Measurements from ENCODE around the gene RUFY1. TPM values are rescaled to one million over a fixed set of nuclear protein-coding genes. Genes with fewer than 3 reads are reported as not detected.
"Not testable (repeated sequence)": the region's sequence is repeated elsewhere in the genome, so short reads cannot be mapped to it uniquely, and the experiment has no call there.

Gene RUFY1
- total RNA-seq, 2 donors from 2014 or later, result 56.2 to 86.3 TPM

GRCh38 chr5:179534431-179534830 lies 15.9 kb upstream of the RUFY1 start:
- H3K27ac ChIP-seq, result no peak overlapping the region
- H3K9me3 ChIP-seq, result no peaks in the 10 kb centered on the region
- no peaks in the 10 kb centered on the region for H3K27me3 ChIP-seq (replicated peaks; ENCODE audit: insufficient read depth)
- no peaks in the 10 kb centered on the region for H3K36me3 ChIP-seq
- DNase-seq (ENCODE audit: low spot score), result no peak
- no peak for ATAC-seq (ENCODE audit: insufficient number of reproducible peaks, low FRiP score, low read depth)
- TF ChIP-seq, protein P1, sequence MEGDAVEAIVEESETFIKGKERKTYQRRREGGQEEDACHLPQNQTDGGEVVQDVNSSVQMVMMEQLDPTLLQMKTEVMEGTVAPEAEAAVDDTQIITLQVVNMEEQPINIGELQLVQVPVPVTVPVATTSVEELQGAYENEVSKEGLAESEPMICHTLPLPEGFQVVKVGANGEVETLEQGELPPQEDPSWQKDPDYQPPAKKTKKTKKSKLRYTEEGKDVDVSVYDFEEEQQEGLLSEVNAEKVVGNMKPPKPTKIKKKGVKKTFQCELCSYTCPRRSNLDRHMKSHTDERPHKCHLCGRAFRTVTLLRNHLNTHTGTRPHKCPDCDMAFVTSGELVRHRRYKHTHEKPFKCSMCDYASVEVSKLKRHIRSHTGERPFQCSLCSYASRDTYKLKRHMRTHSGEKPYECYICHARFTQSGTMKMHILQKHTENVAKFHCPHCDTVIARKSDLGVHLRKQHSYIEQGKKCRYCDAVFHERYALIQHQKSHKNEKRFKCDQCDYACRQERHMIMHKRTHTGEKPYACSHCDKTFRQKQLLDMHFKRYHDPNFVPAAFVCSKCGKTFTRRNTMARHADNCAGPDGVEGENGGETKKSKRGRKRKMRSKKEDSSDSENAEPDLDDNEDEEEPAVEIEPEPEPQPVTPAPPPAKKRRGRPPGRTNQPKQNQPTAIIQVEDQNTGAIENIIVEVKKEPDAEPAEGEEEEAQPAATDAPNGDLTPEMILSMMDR (IDR thresholded peaks at IDR 0.05), result no peak
- no peak overlapping the region for H3K4me3 ChIP-seq
- H3K4me1 ChIP-seq (ENCODE audit: control insufficient read depth in 1 of 2, low read depth in 2 of 2), result peaks cover 5 to 6% of the 10 kb centered on the region in 2 donors

- Histone ChIP-seq H3K27ac (no peak overlapping the region), H3K27me3 (replicated peaks; ENCODE audit: insufficient read depth) (no peaks in the 10 kb centered on the region), H3K4me1 (ENCODE audit: control insufficient read depth in 1 of 2, low read depth in 2 of 2) (no peaks in the 10 kb centered on the region), H3K9me3 (no peaks in the 10 kb centered on the region), H3K36me3 (no peaks in the 10 kb centered on the region), H3K4me3 (no peak overlapping the region)
- ATAC-seq (ENCODE audit: insufficient number of reproducible peaks, low FRiP score, low read depth) (no peak), DNase-seq (ENCODE audit: low spot score) (no peak)
- TF ChIP-seq, protein P1 (IDR thresholded peaks at IDR 0.05), result no peak
Observed at GRCh38 chr5:179536676-179537075, 13.7 kb upstream of the RUFY1 start.

- no peak for DNase-seq (ENCODE audit: low spot score)
- Histone ChIP-seq H3K27ac (no peak overlapping the region), H3K27me3 (replicated peaks; ENCODE audit: insufficient read depth) (no peaks in the 10 kb centered on the region), H3K4me3 (no peak overlapping the region), H3K4me1 (ENCODE audit: control insufficient read depth in 1 of 2, low read depth in 2 of 2) (no peaks in the 10 kb centered on the region), H3K9me3 (no peaks in the 10 kb centered on the region), H3K36me3 (no peaks in the 10 kb centered on the region)
- TF ChIP-seq, protein P1 (IDR thresholded peaks at IDR 0.05), result no peak
- ATAC-seq (ENCODE audit: insufficient number of reproducible peaks, low FRiP score, low read depth), result no peak
Observed at GRCh38 chr5:179542170-179542569, 8.2 kb upstream of the RUFY1 start.

GRCh38 chr5:179543275-179543674 lies 7.1 kb upstream of the RUFY1 start:
- not testable (repeated sequence) for H3K27me3 ChIP-seq (replicated peaks; ENCODE audit: insufficient read depth); H3K4me3 ChIP-seq; H3K27ac ChIP-seq; H3K4me1 ChIP-seq (ENCODE audit: control insufficient read depth in 1 of 2, low read depth in 2 of 2); H3K36me3 ChIP-seq; ATAC-seq (ENCODE audit: insufficient number of reproducible peaks, low FRiP score, low read depth); H3K9me3 ChIP-seq; DNase-seq (ENCODE audit: low spot score)

- Histone ChIP-seq H3K27me3 (replicated peaks; ENCODE audit: insufficient read depth) (no peaks in the 10 kb centered on the region), H3K4me1 (ENCODE audit: control insufficient read depth in 1 of 2, low read depth in 2 of 2) (peaks cover 13 to 30% of the 10 kb centered on the region in 2 donors), H3K27ac (no peak overlapping the region), H3K4me3 (no peak overlapping the region), H3K36me3 (no peaks in the 10 kb centered on the region), H3K9me3 (no peaks in the 10 kb centered on the region)
- ATAC-seq (ENCODE audit: insufficient number of reproducible peaks, low FRiP score, low read depth) (no peak), DNase-seq (ENCODE audit: low spot score) (no peak)
- TF ChIP-seq, protein P1 (IDR thresholded peaks at IDR 0.05), result no peak
Observed at GRCh38 chr5:179553006-179553405, 2.7 kb downstream of the RUFY1 start.

GRCh38 chr5:179553875-179554274 lies 3.5 kb downstream of the RUFY1 start:
- DNase-seq (ENCODE audit: low spot score), result no peak
- Histone ChIP-seq H3K27ac (no peak overlapping the region), H3K4me1 (ENCODE audit: control insufficient read depth in 1 of 2, low read depth in 2 of 2) (peaks cover 13 to 37% of the 10 kb centered on the region in 2 donors), H3K4me3 (no peak overlapping the region), H3K27me3 (replicated peaks; ENCODE audit: insufficient read depth) (no peaks in the 10 kb centered on the region), H3K9me3 (no peaks in the 10 kb centered on the region), H3K36me3 (no peaks in the 10 kb centered on the region)
- no peak for ATAC-seq (ENCODE audit: insufficient number of reproducible peaks, low FRiP score, low read depth)
- TF ChIP-seq, protein P1 (IDR thresholded peaks at IDR 0.05), result no peak
